Myocyte (in vitro differentiated cells): ENCODE measurements around the gene CER1. TPM values are rescaled to one million over a fixed set of nuclear protein-coding genes. Genes with fewer than 3 reads are reported as not detected.

Experiments used
- DNase-seq: peaks from one replicate; pipeline ENCODE4 v3.0.0-alpha.2; 2012; ENCODE audit warnings: low read depth
- polyA plus RNA-seq: library from polyadenylated mRNA; unstranded; fragments of >200 nt; gene quantifications from one replicate; pipeline ENCODE4 v1.2.1, GENCODE V29; 2012; ENCODE audit warnings: missing spikeins
- total RNA-seq: library from RNA; depleted of rRNA; stranded (reverse); fragments of >200 nt; gene quantifications from 2 replicates; pipeline ENCODE4 v1.2.3, GENCODE V29; 2014

Gene CER1
- total RNA-seq, result not detected in 2 replicates
- not detected for polyA plus RNA-seq

GRCh38 chr9:14722391-14723035 lies at the start of gene CER1:
Gene CER1, minus strand, starts transcription at chr9:14722733. Its CDS starts 61 bp downstream, at chr9:14722672.
- DNase-seq, result no peak

- DNase-seq, result no peak
Measured at GRCh38 chr9:14770592-14770991, 48.1 kb upstream of the CER1 start.

DNA sequence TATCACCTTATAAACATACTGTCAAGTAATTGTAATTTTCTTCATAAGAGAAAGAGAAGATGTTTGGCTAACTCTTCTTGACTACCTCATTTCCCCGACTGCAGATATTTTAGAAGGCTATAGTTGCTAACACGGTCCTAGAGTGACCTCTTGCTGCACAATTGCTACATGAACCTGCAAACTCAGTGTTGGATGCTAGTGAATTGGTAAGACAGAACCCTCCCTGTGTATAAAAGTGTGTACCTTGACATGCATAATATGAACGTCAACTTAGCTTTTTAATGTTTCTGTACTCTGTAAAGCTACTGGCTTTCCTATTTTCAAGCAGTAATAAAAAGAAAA lies 46.7 kb upstream of the CER1 start:
- peak; percentile 45 for DNase-seq

DNA sequence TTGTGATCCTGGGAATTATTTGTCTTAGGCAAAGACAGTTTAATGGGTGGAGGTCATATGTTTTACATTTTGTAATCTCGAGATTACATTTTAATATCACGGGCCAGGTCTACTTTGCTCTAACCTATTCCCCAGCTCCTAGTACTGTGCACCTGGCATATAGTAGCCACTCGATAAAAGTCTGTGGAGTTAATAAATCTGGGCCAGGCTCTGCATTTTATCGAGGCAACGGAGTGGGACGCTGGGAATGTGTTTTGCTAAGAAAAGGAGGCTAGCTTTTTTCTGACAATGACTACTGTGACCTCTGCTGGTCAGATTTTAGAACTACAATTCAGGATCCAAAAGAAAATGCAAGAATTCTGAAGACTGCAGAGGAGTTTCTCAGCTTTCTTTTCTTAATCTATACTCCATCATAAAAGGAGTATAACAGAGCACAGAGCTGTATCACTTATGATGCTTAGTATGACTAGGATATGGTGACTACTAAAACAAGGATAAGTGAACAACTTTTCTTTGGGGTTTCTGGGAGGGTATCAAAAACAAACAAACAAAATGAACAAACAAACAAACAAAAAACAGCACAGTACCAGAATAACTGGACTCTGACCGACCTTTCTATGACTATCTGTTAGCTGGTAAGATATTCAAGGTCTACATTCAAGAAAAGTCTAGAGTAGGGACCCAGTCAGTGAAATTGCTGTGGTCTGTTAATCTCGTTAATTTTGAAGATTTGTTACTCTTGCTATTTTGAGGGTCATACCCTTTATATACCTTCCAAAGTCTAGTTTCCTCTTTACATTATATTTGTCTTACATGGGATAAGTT lies 46.1 kb upstream of the CER1 start:
- peak; percentile 72 for DNase-seq

DNA sequence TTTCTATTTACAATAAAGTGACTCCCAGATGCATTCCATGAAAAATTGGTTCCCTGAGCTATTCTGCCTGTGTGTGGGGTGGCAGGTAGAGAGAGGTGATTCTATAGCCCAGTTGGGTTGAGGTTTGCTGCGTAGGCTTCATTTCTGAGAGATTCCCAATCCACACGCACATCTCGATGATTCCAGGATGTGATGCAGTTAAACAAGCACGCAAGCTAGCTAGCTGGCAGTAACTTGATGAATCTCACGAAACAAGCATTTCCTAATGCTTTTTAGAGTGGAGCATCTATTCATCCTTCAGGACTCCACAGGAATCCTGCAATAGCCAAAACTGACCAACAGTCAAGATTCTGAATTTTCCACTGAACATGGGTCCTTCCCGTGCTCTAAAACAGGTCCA lies 43.8 kb upstream of the CER1 start:
- DNase-seq, result no peak

DNA sequence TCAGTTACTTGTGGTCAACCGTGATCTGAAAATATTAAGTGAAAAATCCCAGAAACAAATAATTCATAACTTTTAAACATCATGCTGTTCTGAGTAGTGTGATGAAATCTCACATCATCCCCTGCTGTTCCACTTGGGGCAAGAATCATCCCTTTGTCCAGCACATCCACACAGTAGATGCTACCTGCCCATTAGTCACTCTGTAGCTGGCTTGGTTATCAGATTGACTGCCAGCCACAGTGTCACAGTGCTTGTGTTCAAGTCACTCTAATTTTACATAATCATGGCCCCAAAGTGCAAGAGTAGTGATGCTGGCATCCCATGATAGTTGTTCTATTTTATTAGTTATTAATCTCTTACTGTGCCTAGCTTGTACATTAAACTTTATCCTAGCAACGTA lies 39.1 kb upstream of the CER1 start:
- DNase-seq, result no peak

DNA sequence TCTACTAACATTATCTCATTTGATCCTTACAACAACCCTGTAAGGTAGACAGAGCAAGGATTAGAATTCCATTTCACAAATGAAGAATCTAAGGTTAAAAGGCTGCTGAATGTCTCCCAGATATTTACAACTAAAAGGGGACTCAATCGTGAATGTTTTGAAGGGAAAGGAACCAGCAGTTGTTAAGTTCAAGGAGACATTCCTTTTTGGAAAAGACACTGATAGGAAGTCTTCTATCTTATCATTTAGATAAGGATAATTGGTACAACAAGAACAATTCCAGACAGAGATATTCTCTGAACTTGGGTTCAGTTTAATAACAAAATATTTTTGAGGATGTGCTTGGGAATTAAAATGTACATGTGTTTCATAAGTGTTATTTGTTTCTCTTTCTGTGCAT lies 37.5 kb upstream of the CER1 start:
- DNase-seq, result no peak

- no peak for DNase-seq
Measured at GRCh38 chr9:14756291-14756690, 33.8 kb upstream of the CER1 start.

DNA sequence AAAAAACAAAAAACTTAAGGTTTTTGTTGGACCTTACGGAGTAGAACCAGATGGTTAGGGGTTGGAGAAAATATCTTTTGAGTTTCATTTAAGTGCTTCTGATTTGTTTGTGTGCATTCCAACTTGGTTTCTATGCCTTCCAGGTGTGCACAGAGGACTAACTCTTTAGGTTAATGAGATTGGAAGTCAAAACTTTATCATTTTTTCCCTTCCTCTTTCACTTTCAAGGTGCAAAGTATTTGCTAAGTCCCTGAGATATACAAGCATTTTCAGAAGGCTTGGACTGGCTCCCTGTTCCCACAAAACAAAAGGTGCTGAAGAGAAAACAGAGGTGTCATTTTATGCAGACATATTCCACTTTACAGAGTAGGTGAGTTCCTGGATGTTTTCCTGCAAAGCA lies 30.3 kb upstream of the CER1 start:
- DNase-seq, result no peak

- DNase-seq, result peak; percentile 7
Measured at GRCh38 chr9:14752271-14752670, 29.7 kb upstream of the CER1 start.

GRCh38 chr9:14750821-14751220 lies 28.3 kb upstream of the CER1 start:
- DNase-seq, result no peak

DNA sequence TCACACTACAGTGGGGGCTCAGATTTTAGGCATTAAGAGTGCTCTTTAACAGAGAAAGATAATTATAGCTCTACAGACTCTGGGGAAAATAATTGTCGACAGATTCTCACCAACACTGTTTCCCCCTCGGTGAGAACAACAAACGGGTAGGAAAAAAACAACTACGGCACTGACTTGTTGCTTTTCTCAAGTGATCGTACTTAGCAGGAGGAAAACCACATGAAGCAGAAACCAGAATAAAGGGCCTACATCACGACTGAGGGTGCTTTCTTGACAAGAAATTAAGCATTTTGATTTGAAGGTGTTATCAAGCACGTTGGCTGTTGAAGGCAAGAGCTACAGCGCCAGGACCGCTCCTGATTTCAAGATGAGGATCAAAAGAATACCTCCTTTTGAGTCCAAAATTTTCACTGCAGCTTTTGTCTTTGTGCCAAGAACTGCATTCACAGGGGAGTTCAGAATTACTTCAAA lies 27.2 kb upstream of the CER1 start:
- no peak for DNase-seq

GRCh38 chr9:14748373-14748772 lies 25.8 kb upstream of the CER1 start:
- DNase-seq, result no peak

DNA sequence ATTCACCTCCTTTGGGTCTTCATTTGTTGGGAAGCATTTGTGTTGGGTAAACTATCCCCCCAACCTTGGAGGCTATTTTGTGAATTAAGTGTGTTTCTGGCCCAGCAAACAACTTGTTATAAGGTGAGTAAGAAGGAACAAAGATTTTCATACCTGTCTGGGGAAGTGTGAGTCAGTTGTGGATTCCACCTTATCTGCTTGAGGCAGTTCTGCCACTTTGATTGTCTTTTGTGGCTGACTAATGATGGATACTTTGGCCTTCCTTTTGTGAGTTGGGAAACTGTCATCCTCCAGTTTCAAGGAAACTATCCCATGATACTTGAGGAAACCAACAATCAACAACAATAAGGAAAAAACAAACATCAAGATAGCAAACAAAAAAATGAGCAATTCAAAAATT lies 24.6 kb upstream of the CER1 start:
- DNase-seq, result no peak

DNA sequence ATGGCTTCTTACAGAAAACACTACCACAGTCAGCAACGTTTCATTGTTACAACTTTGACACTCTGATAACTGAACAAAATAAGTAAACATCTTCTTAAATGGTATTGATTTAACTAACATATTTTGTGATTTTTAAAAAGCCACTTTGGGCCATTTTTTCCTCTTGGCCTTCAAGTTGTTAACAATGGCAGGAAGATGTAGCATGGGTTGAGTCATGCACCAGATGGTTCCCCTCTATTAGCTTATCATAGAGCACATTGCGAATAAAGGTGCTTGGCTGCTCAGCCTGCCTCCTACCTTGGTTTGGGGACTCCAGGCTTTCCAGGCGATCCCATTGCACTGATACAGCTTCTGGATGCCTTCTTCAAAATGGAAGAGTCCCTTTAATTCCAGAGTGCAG lies 24.1 kb upstream of the CER1 start:
- no peak for DNase-seq

- DNase-seq, result no peak
Measured at GRCh38 chr9:14744768-14745167, 22.2 kb upstream of the CER1 start.

GRCh38 chr9:14741369-14741768 lies 18.8 kb upstream of the CER1 start:
- no peak for DNase-seq

GRCh38 chr9:14733133-14733532 lies 10.6 kb upstream of the CER1 start:
- no peak for DNase-seq

DNA sequence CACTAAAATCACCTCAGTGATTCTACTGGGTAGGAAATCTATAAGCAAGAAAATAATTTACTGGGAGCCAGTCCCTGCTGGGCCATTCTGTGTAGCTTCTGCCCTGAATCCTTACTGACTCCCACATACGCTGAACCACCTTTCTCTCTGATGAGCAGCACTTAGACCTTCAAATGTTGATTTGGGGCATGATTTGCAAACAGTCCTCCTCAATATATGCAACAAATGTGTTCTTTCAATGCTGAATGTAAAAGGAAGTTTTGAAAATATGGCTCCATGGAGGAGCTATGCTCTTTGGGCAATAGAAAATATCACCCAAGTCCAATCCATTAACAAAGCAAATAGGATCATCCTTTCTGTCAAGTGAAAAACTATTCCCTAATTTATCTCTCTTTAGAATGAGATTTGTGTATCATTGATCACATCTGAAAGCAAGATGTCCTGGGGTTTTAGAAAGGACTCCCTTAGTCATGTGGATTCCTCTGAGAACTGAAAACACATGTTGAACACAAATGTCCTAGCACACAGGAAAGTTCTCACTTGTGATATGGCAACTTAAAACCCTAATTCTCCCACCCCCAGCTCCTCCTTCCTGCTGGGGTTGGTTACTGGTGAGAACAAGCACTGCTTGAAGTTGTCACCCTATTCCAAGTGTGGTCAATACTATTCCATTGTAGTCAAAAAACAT lies 8.9 kb upstream of the CER1 start:
- no peak for DNase-seq

DNA sequence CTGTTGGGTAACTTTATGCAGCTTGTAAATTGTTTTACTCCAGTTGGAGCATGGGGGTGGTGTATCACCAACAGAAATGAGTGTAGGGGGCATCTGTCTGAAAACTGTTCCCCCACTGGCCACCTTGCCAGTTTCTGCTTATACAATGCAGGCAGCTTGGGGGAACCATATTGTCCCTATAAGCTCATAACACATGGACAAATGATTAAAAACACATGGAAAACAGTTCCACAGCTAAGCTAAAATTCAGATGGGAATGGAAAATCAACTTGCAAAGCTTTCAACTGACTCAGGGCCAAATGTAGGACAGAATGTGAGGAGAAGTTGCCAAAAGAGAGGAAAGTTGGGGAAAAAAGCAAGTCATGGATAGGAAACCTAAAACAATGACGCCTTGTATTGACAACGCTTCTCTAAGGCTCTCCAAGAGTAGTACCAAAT lies 7.9 kb upstream of the CER1 start:
- no peak for DNase-seq

- no peak for DNase-seq
Measured at GRCh38 chr9:14723301-14723700, 768 bp upstream of the CER1 start.

DNA sequence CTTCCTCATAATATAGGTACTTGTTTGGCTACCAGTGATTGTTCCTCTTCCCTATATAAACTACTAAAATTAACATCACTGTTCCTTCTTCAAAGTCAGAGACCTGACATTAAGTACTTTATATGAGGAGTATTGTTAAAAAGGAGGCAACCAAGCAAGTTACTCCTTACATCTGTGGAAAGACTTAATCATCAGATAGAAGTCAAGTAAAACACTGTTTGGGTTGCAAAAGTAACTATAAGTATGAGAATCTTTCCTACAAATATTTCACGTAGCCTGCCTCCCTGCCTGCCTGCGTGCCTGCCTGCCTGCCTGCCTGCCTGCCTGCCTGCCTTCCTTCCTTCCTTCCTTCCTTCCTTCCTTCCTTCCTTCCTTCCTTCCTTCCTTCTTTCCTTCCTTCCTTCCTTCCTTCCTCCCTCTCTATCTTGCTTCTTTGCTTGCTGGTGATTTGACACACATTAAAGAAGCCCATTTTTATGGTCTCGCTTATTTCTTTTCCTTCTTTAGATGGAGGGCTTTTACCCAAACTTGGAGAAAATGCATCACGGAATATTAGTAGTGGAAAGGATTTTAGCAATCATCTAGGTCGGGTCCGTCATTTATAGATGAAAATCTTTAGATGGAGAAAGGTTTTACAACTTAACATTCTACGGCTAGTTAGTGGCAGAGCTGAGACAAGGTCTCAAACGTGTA lies 3.2 kb downstream of the CER1 start:
- DNase-seq, result no peak
